GM19438 (cell line): ENCODE measurements around the gene CD44.

Experiments
- ATAC-seq: cut with Tn5 transposase; IDR thresholded peaks from one replicate; pipeline ENCODE4 v1.9.1; 2021; ENCODE audit warnings: low read depth; ENCODE audit not compliant: unreplicated experiment

CD44 gene

GRCh38 chr11:35233518-35233917, 94.5 kb downstream of the CD44 start:
- no peak for ATAC-seq

DNA sequence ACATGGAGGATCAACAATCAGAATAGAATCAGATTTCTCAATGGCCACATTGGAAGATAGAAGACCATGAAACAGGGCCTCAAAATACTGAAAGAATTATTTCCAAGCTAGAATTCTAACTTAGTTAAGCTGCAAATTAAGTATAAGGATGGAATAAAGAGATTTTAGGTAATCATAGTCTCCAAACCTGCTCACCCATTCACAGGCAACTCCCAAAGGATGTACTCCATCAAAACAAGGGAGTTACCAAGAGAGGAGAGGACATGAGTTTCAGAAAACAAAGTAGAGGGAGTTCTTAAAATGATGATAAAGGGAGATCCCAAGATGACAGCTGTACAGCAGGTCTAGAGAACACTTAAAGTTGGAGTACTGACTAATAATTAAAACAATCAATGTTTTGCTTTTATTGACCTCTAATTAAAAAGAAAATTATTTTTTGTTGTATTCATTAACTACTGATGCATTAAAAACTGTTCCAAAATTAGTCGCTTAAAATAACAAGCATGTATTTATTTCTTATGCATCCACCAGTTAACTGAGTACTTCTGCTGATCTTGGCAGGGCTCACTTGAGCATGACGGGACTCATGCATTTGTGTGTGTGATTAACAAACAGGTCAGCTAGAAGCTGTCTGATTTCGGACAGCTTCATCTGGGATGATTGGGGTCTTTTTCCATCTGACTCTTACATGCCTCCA, 95.6 kb downstream of the CD44 start:
- no peak for ATAC-seq

DNA sequence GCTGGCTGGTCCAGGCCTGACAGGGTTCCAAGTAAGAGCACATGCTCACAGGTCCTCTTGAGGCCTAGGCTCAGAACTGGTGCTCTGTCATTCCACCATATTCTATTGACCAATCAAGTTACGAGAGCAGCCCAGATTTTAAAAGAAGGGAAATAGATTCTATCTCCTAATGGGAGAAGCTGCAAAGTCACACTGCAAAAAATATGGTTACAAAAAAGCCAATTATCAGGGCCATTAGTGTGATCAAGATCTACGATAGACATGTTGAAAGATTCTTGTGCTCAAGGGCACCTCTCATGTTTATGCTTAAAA, 96.1 kb downstream of the CD44 start:
- ATAC-seq: no peak

- no peak for ATAC-seq
Observed at GRCh38 chr11:35235498-35235897, 96.5 kb downstream of the CD44 start.

DNA sequence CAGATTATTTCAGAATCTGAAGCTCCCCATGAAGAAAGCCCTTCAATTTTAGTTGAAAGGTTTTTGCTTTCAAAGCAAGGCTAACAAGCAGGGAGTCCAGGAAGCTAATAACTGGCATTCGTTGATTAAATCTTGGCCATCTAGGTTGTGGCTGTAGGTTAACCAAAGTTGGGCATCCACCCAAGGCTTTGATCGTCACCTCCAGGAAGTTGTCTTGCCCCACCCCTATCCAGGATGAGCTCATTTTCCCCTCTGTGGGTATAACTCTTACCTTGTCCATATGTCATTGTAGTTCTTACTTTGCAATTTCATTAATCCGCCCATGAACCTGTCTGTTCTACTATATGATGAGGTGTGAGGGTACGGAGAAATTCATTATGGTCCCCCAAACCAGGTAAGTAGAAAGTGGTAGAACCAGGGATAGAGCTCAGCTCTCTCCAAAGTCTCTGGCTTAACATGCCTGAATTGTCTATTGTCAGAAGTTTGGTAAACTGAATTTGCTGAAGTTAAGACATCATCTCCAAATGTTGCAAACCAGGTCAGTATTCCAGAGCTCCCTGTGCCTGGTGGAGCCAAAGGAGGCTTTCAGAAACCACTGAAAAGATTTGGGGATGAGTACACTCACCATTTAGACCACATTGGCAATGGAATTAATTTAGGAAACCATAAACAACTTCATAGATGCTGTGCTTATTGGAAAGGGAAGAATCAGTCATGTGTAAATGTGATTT, 97.1 kb downstream of the CD44 start:
- no peak for ATAC-seq

DNA sequence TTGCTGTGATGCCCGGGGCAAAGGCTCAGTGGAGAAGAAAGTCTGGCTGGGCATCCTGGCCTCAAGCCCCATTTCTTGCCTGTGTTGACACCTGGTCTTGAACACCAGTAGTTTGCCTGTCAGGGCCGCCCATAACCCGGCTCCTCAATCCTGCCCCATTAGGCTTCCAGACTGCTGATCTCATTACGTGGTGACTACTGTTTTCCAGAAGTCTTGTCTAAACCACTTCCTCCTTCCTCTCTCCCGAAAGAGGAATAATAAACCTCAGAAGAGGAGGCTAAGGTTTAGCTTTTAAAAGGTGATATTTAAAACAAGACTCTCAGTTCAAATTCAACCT, 97.7 kb downstream of the CD44 start:
- no peak for ATAC-seq

DNA sequence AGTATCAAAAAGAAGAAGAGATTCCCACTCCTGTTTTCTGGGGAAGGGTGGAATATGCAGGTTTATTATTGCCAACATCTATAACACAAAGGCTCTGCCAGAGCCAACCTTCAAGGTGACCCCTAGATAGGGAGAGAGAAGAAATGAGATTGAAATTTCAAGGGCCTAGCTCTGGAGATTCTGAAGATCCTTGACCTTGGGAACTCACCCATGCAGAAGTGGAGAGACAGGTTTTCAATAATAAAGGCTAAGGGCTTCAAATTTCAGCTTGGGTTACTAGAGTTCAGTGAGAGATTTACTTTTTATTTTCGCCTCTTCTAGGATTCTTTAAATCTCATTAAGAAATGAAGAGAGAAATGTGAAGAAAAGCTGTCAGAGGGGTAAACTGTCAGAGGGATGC, 98.4 kb downstream of the CD44 start:
- ATAC-seq: no peak

DNA sequence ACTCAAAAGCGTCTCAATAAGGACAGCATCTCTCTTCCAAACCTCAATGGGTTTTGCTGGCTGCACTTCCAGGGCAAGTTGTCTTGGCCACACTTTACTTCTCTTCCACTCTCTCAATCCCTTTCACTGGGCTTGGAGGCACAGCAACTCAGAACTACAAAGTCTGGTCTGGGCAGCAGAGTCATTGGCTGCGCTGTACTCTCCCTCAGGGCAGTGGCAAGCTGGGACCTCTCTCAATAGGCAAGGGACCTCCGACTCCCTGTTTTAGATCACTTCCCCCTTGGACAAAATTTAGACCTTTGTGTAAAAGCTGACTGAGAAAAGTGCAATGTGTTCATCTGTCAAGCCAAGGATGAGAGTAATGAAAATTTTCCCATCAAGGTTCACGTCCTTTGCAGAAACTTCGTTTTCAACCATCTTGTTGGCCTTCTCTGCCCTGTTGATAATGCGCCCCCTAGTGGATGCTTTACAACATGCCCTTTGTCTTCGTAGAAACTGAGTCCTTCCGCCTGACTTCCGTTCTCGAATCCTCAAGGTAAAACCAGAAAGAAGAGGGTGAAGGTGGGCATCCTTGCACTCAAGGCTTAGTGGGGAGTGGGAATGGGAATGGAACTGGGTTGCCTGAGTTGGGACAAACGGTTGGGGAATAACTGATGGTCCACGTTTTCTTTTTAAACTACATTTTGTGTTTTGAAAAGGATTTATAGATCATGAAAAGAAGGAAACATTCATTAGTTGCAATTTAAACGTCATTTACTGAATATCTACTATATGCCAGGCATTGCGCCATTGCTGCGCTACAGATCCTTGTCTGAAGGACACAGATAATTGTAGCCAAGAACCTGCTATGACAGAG, 99.1 kb downstream of the CD44 start:
- no peak for ATAC-seq

DNA sequence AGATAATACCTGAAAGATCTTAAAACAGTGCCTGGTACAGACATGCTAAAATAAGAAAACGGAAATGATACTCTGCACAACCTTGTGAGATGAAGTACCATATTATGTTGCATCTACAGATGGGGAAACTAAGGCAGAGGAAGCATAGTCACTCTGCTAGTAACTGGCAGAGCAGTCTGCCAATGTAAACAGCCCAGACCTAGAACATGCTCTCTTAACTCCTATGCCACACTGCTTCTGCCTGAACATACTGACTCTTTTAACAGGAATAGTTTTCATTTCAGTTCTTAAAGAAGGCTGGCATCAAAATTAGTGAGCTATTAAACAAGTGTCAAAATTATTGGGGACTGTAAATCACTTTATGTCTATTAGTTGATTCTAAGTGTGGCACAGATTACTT, 99.9 kb downstream of the CD44 start:
- ATAC-seq: no peak

DNA sequence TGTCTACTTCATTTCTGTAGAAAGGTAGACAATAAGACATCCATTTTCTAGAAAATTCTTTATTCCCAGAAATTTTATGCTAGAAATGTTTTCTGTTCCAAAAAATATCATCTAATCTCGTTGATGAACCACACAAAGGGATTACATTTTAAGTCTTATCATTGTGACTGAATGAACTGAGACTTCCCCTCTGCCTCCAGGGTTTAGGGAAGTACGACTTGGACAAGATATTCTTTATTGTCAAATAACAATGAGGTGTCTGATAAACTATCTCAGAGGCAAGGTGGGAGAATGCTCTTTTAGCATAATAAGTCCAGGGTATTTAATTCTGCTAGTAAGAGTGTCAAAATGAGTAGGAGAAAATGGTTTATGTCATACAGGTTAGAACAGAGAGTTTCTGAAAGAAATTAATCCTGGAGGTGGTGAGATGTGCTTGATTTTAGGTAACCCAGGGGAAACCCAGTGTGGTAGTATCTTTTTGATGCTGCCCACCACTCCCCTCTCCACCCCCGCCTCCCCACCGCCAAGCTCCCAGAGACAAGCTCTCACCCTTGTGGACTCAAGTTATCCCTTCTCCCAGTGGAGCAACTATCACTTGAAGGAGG, 100.6 kb downstream of the CD44 start:
- ATAC-seq: no peak

DNA sequence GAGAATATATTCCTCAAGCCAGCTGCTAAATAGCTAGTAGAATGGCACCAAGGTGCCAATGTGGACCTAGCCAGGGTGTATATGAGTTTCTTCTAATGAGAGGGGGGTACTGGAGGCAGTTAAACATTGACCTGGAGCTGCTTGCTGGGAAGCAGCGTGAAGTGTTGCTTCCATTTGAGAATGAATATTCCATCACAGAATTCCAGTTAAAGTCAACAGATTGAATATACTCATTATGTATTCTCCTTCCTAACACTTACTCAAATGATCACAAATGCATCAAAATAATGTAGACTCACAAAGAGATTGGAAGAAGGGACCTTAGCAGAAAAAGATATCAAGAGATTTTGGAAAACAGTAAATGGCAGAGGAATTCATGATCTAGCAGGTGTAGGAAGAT, 102.1 kb downstream of the CD44 start:
- ATAC-seq: no peak

GRCh38 chr11:35241531-35241930, 102.6 kb downstream of the CD44 start:
- no peak for ATAC-seq

GRCh38 chr11:35242412-35243242, 103.7 kb downstream of the CD44 start:
- no peak for ATAC-seq

- ATAC-seq: no peak
Observed at GRCh38 chr11:35243774-35244173, 104.8 kb downstream of the CD44 start.

- ATAC-seq: no peak
Observed at GRCh38 chr11:35245056-35245455, 106.1 kb downstream of the CD44 start.

DNA sequence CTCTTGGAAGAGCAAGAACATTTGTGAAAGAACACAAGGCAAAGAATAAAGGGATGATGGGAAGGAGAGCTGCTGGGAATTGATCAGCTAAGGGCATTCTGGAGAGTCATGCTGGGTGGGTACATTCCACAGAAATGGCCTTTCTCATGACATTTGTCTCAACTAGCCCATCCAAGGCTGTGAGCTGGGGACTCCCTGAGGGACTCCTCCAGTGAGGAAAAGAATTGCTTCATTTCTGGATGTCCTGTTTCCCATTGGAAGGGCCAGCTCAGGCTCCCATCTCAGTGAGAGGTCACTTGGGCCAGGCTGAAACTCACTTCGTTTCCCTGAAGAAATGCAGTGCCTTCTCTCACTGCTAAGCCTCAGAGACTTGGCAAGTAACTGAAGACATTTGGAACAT, 106.8 kb downstream of the CD44 start:
- no peak for ATAC-seq

DNA sequence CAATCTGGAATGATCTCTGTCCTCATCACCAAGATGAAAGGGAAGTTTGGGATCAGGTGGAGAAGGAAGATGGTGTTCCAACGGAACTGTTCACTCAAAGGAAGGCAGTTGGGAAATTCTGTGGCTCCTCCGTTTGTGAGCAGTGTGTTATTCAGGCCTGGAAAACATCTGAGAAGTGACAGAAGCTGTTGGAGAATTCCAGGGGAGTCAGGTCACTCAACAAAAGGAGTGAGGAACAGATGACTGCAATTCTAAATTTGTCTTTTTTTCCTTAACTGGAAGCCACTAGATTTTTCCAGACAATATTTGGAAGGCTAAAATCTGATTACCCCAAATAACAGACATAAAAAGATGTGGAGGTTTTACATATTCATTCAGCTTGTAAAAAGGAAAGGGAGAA, 107.8 kb downstream of the CD44 start:
- ATAC-seq: no peak

- no peak for ATAC-seq
Observed at GRCh38 chr11:35247428-35247827, 108.5 kb downstream of the CD44 start.

DNA sequence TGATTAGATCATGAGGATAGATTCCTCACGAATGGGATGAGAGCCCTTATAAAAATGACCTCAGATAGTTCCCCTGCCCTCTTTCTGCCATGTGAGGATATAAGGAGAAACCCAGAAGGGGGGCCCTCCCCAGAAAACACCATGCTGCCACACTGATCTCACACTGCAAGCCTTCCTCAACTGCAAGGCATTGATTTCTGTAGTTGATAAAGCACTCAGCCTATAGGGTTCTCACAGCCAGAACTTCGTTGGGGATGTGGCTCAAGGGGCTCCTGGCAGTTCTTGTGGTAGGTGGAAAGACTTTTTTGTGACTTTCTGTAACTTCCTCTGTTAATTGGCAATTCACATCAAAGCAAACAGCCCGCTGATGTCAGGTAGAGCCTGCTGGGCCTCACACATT, 108.9 kb downstream of the CD44 start:
- no peak for ATAC-seq

DNA sequence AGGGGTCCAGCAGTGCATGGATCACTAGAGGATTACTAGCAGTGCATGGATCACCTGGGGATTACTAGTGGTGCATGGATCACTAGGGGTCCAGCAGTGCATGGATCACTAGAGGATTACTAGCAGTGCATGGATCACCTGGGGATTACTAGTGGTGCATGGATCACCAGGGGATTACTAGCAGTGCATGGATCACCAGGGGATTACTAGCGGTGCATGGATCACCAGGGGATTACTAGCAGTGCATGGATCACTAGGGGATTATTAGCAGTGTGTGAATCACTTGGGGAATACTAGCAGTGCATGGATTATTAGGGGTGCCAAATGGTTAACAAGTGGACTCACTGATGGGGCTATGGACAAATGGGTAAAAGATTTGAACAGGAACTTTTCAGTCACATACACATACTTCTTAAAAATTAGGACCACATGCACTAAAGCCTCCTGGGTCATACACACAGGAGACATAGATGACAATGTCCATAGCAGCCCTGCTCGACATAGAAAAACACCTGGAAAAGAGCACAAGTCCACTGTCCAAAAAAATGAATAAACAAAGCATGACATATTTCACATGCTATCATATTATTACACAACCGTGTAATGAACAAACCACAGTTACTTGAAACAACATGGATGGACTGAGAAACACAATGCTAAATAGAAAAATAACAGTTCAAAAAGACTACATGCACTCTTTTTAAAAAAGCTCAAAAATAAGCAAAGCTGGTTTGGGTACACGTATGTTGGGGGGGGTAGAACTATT, 109.8 kb downstream of the CD44 start:
- ATAC-seq: no peak
